ENCODE data around the gene AIPL1.

Gene AIPL1

GRCh38 chr17:6449307-6449706 lies 14.4 kb upstream of the AIPL1 start:
- no peak for DNase-seq (ENCODE audit: low read depth in 2 of 2)

GRCh38 chr17:6448473-6448872 lies 13.6 kb upstream of the AIPL1 start:
- no peak for DNase-seq (ENCODE audit: low read depth in 2 of 2)

DNA sequence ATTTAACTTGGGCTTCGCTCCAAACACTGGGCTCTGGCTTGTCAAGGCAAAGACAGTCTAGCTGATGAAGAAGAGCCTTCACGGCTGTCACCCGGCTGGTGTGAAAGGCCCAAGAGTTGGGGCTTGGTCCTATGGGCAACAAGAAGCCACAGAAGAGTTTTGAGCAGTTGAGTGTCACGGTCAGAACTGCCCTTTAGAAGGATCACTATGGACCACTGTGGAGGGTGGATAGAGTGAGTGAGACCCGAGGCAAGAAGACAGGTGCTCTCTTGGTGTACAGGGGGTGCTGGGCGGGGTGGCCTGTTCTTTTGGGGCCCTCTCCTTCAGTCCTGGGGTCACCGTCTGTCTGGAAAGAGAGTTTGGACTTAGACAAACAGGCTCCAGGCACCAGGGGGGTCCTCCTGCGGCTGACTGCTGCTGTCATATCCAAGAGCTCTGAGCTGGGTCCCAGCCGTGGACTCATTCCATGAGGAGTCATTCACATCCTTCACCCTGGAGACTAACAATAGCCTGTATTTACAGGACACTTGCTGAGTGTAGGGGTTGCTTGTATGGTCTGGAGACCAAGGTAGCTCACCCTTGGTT lies 11.7 kb upstream of the AIPL1 start:
- DNase-seq (ENCODE audit: low read depth in 2 of 2), result no peak

DNA sequence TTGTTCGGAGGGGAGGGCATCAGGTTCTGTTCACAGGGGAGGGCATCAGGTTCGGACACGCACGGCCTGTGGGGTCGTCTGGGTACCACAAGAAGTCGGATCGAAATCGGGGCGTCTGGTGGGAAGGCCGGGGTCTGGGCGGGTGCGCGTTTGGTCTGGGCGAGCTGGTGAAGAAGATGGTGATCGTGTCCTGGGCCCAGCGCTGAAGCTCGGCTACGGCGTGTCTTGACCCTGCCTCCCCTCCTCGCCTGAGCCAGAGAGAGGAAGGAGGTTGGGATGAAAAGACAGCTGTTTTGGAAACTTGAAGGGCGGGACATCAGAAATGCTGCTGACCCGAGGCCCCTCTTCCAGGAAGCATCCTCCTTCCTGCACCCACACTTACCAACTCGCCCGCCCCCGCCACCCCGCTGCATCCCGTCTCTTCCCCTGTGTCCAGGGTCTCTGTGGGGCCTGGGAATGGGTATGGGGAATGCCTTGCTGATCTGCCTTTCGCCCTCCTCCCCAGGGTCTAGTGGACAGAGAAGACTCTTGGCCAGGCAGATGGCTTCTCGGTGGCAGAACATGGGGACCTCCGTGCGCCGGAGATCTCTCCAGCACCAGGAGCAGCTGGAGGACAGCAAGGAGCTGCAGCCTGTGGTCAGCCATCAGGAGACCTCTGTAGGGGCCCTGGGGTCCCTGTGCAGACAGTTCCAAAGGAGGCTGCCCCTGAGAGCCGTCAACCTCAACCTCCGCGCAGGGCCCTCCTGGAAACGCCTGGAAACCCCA lies 9.8 kb upstream of the AIPL1 start:
- no peak for DNase-seq (ENCODE audit: low read depth in 2 of 2)

GRCh38 chr17:6443692-6444570 lies 9.0 kb upstream of the AIPL1 start, which contains the start of gene PIMREG:
TSS of gene PIMREG (plus strand) at chr17:6444455. CDS start at chr17:6445111, 656 bp downstream.
- DNase-seq (ENCODE audit: low read depth in 2 of 2), result peak; percentile 77 to 91

- DNase-seq (ENCODE audit: low read depth in 2 of 2), result no peak
Observed at GRCh38 chr17:6442775-6443174, 7.9 kb upstream of the AIPL1 start.

GRCh38 chr17:6439951-6440350 lies 5.0 kb upstream of the AIPL1 start:
- no peak for DNase-seq (ENCODE audit: low read depth in 2 of 2)

DNA sequence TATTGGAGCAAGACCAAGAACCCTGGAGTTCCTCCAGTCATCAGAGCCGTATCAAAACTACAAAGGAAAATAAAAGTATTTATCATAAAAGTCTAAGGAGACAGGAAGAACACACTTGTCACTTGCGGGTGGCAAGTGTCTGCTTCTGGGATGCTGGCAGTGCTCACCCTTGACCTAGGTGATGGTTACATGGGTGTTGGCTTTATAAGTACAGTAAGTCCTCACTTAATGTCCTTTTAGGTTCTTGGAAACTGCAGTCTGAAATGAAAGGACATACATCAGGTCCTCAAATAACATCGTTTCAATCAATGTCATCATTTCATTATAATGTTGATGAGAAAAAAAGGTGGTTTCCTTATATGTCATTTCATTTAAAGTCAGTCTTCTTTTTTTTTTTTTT lies 3.0 kb upstream of the AIPL1 start:
- DNase-seq (ENCODE audit: low read depth in 2 of 2), result no peak

DNA sequence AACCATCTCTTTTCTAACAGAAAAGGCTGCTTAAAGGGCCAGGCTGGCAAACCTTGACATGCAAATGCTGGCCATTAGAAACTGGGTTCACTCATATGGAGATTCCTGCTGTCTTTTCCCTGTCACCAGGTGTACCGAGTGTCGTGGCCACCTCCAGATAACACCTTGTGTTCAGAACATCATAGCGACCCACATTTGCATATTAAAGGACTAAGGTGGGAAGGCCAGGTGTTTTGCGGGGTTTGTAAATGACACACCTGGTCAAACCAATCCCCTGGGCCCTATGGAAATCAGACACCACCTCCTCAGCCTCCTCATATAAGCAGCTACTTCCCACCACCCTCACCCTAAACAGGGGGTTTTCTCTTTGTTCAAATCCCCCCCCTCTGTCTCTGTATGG lies 2.5 kb upstream of the AIPL1 start:
- no peak for DNase-seq (ENCODE audit: low read depth in 2 of 2)

DNA sequence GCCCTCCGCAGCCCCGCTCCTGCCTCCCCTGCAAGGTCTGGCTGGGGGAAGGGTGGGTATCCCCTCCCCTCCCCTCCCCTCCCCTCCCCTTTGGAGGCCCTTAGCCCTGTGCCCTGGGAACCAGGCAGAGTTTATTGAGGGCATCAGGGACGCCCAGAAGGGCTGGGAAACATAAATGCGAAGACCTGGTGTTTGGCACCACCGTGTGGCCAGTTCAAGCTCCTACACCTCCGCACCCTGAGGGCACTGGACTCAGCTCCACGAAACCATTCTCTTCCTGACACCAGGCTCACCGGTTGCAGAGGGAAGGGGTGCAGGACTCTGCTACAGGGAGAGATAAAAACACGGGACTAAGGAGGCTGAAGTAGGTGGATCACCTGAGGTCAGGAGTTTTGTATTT lies 1.0 kb upstream of the AIPL1 start:
- DNase-seq (ENCODE audit: low read depth in 2 of 2), result peak; percentile 11 to 49

GRCh38 chr17:6430769-6431168 lies 4.2 kb downstream of the AIPL1 start:
- DNase-seq (ENCODE audit: low read depth in 2 of 2), result no peak

DNA sequence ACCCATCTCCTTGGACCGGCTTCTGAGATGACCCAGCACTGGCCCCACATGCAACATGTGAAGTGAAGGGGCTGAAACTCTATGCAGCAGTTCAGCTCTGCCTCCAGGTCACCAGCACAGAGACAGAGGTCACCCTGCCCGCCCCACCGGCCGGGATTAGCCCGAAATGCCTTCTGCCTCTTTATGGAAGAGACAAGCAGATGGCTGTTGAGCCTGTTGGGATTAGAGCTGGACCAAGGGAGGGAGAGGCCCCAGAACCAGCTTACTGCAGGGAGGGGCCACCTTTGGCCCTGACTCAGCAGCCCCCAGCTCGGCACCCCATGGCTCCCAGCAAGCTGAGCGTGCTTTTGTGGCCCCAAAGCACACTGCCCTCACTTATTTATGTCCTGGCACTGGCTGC lies 5.7 kb downstream of the AIPL1 start:
- DNase-seq (ENCODE audit: low read depth in 2 of 2), result no peak

GRCh38 chr17:6428207-6428965 lies 6.5 kb downstream of the AIPL1 start:
- DNase-seq (ENCODE audit: low read depth in 2 of 2), result no peak

GRCh38 chr17:6427279-6427781 lies 7.6 kb downstream of the AIPL1 start:
- DNase-seq (ENCODE audit: low read depth in 2 of 2), result no peak

DNA sequence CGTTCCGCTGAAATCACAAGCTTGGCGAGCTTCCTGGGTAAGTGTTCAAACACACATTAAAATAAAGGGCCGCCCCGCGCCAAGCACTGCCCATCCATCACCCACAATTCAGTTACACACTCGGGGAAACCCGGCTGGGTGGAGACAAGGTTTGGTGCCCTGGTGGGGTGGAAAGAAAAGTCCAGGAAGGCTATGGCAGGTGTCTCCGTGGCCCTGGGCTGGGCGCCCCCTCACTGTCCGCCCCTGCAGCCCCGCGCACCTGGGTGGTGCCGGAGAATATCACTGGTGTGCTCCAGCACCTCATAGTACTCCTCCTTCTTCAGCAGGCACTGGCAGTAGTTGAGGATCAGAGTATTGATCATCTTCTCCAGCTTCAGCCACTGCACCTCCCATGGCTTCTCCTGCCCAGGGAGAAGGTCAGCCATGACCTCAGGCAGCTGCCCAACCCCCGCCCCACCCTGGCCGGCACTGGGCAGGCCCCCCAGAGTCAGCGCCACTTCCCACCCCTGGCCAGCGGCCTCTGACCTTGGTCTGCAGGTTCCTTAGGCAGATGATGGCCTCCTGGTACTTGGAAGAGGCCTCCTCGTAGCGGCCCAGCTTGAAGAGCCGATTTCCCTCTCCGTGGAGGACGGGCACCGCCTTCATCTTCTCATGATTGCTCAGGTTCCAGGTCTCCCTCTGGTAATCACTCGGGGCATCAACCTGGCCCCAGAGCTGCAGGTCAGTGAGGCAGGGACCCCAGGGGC lies 8.4 kb downstream of the AIPL1 start:
- no peak for DNase-seq (ENCODE audit: low read depth in 2 of 2)

DNA sequence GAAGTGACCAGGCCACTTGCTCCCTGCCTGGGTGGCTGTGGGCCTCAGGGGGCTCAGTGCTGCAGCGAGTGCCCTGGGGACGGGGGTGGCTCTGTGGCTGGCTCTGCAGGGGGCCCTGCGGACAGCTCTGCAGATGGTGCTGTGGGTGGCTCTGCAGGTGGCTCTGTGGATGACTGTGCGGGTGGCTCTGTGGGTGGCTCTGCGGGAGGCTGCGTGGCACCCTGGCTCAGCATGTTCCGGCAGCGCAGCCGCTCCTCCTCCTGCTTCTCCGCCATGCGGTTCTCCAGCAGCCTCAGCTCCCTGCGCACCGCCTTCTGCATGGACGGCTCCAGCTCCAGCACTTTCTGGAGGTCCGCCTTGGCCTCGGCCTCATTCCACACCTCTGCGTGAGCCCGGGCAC lies 9.5 kb downstream of the AIPL1 start:
- DNase-seq (ENCODE audit: low read depth in 2 of 2), result no peak

GRCh38 chr17:6423931-6424330 lies 11.0 kb downstream of the AIPL1 start:
- no peak for DNase-seq (ENCODE audit: low read depth in 2 of 2)

DNA sequence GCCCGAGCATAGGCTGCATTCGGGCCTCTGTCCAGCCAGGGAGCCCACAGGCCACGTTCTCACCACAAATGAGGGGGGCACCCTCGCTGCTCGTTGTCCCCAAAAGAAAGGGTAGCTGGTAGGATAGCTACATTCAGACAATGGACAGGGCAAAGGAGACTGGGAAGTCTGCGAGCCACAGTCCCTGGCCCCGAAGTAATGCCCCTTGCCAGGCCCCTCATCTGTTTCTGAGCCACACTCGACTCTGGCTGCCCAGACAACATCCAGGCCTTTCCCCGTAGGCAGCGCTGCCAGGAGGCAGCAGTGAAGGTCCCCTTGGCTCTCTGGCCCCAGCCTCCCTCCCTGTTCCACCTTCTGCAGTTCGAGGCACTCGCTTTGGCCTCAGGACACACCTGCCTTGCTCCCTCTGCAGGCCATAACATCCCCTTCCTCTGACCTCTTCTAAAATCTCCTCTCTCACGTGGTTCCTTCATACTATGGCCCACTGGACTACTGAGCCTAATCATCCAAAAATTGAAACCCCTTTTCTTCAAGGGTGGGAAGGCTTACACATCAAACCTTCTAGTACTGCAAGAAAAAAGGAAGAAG lies 12.2 kb downstream of the AIPL1 start:
- no peak for DNase-seq (ENCODE audit: low read depth in 2 of 2)

- DNase-seq (ENCODE audit: low read depth in 2 of 2), result peak; percentile 35 to 60
Observed at GRCh38 chr17:6421700-6422604, 13.0 kb downstream of the AIPL1 start.

All from stimulated activated CD4-positive, alpha-beta T cell treated with anti-CD3 and anti-CD28 coated beads, Interleukin-1b, Interleukin-23, amount 100 ng/mL, for 1 hour (primary cell).